ENCODE data around the gene SLC43A2. TPM values are rescaled to one million over a fixed set of nuclear protein-coding genes. Genes with fewer than 3 reads are reported as not detected.

The SLC43A2 gene
- total RNA-seq, 1 experiment from 2014 or later = 11.0 TPM

GRCh38 chr17:1643293-1643998 lies 14.8 kb upstream of the SLC43A2 start:
- peaks cover 44% of the 10 kb centered on the region for H3K4me1 Mint-ChIP-seq
- POLR2A ChIA-PET = interaction anchor here (1.0 kb wide), 1 partner anchor 69 kb away, joined by 3 read pairs; no protein-coding TSS in a partner anchor
- no peaks in the 10 kb centered on the region; the same call in none of the 2 replicates for H3K36me3 Mint-ChIP-seq
- ATAC-seq (peak; percentile 74), DNase-seq (ENCODE audit: low spot score) (peak; percentile 91)
- H3K27me3 Mint-ChIP-seq (ENCODE audit: low read depth) = peaks cover 6% of the 10 kb centered on the region
- H3K9me3 Mint-ChIP-seq = no peaks in the 10 kb centered on the region
- no peak overlapping the region for H3K27ac Mint-ChIP-seq
- no peak for TF ChIP-seq ZNF532 (CRISPR knock-in tag; IDR thresholded peaks at IDR 0.05; ENCODE audit: borderline replicate concordance)
- TF ChIP-seq, protein P1, sequence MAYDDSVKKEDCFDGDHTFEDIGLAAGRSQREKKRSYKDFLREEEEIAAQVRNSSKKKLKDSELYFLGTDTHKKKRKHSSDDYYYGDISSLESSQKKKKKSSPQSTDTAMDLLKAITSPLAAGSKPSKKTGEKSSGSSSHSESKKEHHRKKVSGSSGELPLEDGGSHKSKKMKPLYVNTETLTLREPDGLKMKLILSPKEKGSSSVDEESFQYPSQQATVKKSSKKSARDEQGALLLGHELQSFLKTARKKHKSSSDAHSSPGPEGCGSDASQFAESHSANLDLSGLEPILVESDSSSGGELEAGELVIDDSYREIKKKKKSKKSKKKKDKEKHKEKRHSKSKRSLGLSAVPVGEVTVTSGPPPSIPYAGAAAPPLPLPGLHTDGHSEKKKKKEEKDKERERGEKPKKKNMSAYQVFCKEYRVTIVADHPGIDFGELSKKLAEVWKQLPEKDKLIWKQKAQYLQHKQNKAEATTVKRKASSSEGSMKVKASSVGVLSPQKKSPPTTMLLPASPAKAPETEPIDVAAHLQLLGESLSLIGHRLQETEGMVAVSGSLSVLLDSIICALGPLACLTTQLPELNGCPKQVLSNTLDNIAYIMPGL (CRISPR knock-in tag; IDR thresholded peaks at IDR 0.05) = peak; percentile 76; the same call in 1 of the 2 replicates
- TF ChIP-seq CBFB (CRISPR knock-in tag; IDR thresholded peaks at IDR 0.05; ENCODE audit: low read depth) = 0 out of 2 replicates have a peak, but pooled peaks have one; percentile 61
- TF ChIP-seq FOXP4 (CRISPR knock-in tag; IDR thresholded peaks at IDR 0.05) = peak; percentile 35; the same call in 1 of the 2 replicates
- TF ChIP-seq ZNF416 (CRISPR knock-in tag; IDR thresholded peaks at IDR 0.05) = 0 out of 2 replicates have a peak, but pooled peaks have one; percentile 57
- TF ChIP-seq TP53 (CRISPR knock-in tag; IDR thresholded peaks at IDR 0.05) = peak; percentile 58; the same call in 1 of the 2 replicates
- no peak for TF ChIP-seq ZNF396 (CRISPR knock-in tag; IDR thresholded peaks at IDR 0.05; ENCODE audit: borderline replicate concordance)
- TF ChIP-seq, protein P2, sequence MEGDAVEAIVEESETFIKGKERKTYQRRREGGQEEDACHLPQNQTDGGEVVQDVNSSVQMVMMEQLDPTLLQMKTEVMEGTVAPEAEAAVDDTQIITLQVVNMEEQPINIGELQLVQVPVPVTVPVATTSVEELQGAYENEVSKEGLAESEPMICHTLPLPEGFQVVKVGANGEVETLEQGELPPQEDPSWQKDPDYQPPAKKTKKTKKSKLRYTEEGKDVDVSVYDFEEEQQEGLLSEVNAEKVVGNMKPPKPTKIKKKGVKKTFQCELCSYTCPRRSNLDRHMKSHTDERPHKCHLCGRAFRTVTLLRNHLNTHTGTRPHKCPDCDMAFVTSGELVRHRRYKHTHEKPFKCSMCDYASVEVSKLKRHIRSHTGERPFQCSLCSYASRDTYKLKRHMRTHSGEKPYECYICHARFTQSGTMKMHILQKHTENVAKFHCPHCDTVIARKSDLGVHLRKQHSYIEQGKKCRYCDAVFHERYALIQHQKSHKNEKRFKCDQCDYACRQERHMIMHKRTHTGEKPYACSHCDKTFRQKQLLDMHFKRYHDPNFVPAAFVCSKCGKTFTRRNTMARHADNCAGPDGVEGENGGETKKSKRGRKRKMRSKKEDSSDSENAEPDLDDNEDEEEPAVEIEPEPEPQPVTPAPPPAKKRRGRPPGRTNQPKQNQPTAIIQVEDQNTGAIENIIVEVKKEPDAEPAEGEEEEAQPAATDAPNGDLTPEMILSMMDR (IDR thresholded peaks at IDR 0.05) = no peak
- TF ChIP-seq ETV6 (CRISPR knock-in tag; IDR thresholded peaks at IDR 0.05) = 0 out of 2 replicates have a peak, but pooled peaks have one; percentile 27
- TF ChIP-seq CDX4 (CRISPR knock-in tag; IDR thresholded peaks at IDR 0.05; ENCODE audit: borderline replicate concordance) = no peak
- TF ChIP-seq TEAD1 (CRISPR knock-in tag; IDR thresholded peaks at IDR 0.05) = 0 out of 2 replicates have a peak, but pooled peaks have one; percentile 41
- TF ChIP-seq, protein P3, sequence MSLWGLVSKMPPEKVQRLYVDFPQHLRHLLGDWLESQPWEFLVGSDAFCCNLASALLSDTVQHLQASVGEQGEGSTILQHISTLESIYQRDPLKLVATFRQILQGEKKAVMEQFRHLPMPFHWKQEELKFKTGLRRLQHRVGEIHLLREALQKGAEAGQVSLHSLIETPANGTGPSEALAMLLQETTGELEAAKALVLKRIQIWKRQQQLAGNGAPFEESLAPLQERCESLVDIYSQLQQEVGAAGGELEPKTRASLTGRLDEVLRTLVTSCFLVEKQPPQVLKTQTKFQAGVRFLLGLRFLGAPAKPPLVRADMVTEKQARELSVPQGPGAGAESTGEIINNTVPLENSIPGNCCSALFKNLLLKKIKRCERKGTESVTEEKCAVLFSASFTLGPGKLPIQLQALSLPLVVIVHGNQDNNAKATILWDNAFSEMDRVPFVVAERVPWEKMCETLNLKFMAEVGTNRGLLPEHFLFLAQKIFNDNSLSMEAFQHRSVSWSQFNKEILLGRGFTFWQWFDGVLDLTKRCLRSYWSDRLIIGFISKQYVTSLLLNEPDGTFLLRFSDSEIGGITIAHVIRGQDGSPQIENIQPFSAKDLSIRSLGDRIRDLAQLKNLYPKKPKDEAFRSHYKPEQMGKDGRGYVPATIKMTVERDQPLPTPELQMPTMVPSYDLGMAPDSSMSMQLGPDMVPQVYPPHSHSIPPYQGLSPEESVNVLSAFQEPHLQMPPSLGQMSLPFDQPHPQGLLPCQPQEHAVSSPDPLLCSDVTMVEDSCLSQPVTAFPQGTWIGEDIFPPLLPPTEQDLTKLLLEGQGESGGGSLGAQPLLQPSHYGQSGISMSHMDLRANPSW (CRISPR knock-in tag; conservative IDR thresholded peaks at IDR 0.05; ENCODE audit: low read depth) = 0 out of 2 replicates have a peak, but pooled peaks have one; percentile 69
- 0 out of 2 replicates have a peak, but pooled peaks have one; percentile 17 for TF ChIP-seq ZBTB43 (CRISPR knock-in tag; IDR thresholded peaks at IDR 0.05)
- peak; percentile 66 for TF ChIP-seq SP1 (CRISPR knock-in tag; conservative IDR thresholded peaks at IDR 0.05)
- peak; percentile 33; the same call in 1 of the 2 replicates for TF ChIP-seq FOXP1 (CRISPR knock-in tag; IDR thresholded peaks at IDR 0.05; ENCODE audit: borderline replicate concordance)
- TF ChIP-seq MYBL2 (CRISPR knock-in tag; IDR thresholded peaks at IDR 0.05) = no peak
- TF ChIP-seq CREM (CRISPR knock-in tag; IDR thresholded peaks at IDR 0.05) = 0 out of 2 replicates have a peak, but pooled peaks have one; percentile 26
- H3K4me3 Mint-ChIP-seq = no peak overlapping the region; the same call in 1 of the 2 replicates
- CTCF ChIA-PET = interaction anchor here (0.5 to 5.0 kb wide), 11 partner anchors 15 to 805 kb away, joined by 3 to 40 read pairs (median 4); partner anchors contain the start of genes INPP5K, SERPINF1 and SLC43A2
